ENCODE measurements around the gene TMEM219.
A peak's percentile ranks its signal among the peaks of the same experiment; 100 is the strongest.

Gene TMEM219, protein sequence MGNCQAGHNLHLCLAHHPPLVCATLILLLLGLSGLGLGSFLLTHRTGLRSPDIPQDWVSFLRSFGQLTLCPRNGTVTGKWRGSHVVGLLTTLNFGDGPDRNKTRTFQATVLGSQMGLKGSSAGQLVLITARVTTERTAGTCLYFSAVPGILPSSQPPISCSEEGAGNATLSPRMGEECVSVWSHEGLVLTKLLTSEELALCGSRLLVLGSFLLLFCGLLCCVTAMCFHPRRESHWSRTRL

DNA sequence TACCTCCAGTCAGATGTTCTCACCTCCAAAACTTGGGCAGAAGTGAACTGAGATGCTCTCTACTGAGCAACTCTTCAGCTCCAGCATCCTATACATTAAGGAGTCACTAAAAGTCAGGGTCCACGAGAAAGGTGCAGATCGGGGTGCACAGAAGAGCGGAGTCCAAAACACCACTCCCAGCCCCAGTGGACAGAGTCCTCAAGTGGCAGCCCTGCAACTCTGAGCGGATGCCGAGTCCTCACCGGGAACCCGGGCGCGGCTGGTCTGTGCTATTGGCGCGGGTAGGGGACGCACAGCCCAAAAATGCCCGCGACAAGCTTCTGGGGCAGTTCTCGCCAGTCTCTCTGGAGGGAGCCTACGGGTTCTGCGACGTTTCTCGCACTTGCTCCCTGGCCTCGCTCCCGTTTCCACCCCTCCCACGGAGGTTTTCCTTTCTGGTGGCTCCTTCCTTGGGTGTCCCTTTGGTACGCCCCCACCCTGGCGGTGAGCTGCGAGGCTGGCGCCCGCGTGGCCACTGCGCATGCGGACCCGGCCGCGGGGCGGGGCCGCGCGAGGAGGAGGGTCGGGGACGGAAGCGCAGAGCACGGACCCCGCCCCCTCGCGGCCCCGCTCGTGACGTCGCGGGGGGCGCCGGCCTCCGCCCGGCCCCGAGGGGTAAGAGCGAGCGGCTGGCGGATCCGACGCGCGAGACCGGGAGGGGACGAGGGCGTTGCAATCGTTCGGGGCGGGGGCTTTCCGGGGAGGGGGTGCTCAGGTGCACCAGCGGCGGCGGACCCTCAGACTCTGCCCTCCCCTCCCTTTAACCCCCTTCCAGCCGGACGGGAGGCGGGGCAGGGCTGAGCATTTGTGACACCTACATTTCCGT lies at the start of gene TMEM219:
TSS of gene TMEM219 (plus strand) at position 601 of the 865 bp plus-strand sequence. CDS start 1,065 bp downstream, outside the sequence.
- TF ChIP-seq, protein P1, sequence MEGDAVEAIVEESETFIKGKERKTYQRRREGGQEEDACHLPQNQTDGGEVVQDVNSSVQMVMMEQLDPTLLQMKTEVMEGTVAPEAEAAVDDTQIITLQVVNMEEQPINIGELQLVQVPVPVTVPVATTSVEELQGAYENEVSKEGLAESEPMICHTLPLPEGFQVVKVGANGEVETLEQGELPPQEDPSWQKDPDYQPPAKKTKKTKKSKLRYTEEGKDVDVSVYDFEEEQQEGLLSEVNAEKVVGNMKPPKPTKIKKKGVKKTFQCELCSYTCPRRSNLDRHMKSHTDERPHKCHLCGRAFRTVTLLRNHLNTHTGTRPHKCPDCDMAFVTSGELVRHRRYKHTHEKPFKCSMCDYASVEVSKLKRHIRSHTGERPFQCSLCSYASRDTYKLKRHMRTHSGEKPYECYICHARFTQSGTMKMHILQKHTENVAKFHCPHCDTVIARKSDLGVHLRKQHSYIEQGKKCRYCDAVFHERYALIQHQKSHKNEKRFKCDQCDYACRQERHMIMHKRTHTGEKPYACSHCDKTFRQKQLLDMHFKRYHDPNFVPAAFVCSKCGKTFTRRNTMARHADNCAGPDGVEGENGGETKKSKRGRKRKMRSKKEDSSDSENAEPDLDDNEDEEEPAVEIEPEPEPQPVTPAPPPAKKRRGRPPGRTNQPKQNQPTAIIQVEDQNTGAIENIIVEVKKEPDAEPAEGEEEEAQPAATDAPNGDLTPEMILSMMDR (IDR thresholded peaks at IDR 0.05; ENCODE audit: poor library complexity, severe bottlenecking): peak; percentile 35
- Histone ChIP-seq H3K27ac (ENCODE audit: poor library complexity, severe bottlenecking) (peak within 1 kb of the TSS; percentile 57), H3K9me3 (ENCODE audit: severe bottlenecking) (no peaks in the 10 kb centered on the region), H3K27me3 (ENCODE audit: insufficient read depth, poor library complexity, severe bottlenecking) (no peaks in the 10 kb centered on the region), H3K4me3 (ENCODE audit: severe bottlenecking) (peak within 1 kb of the TSS; percentile 53), H3K4me1 (ENCODE audit: insufficient read depth, poor library complexity, severe bottlenecking) (peaks cover 5% of the 10 kb centered on the region), H3K36me3 (ENCODE audit: low read depth) (peaks cover 14% of the 10 kb centered on the region)
- ATAC-seq (ENCODE audit: low read depth) (peak; percentile 88), DNase-seq (ENCODE audit: low spot score) (peak; percentile 78)

DNA sequence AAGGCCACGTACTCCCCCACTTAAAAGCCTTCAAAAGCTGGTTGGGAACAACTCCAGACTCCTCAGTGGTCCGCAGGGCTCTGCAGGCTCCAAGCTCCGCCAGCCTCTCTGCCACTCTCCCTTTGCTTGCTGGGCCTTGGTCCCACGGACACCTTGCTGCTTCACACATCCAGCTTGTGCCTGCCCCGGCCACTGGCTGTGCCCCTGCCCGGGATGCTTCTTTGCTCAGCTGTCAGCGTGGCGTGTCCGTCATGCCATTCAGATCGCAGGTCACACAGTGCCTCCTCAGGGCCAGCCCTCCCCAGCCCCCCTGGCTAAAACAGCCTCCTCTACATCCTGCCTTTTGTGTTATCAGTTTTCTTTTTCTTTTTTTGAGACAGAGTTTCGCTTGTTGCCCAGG lies 49.8 kb upstream of the TMEM219 start:
- ATAC-seq (ENCODE audit: low read depth) (peak; percentile 10; the same call in 1 of the 3 replicates), DNase-seq (ENCODE audit: low spot score) (no peak)
- Histone ChIP-seq H3K36me3 (ENCODE audit: low read depth) (peaks cover under 1% of the 10 kb centered on the region; the same call in 1 of the 2 replicates), H3K9me3 (ENCODE audit: severe bottlenecking) (no peaks in the 10 kb centered on the region), H3K27ac (ENCODE audit: poor library complexity, severe bottlenecking) (no peak overlapping the region), H3K27me3 (ENCODE audit: insufficient read depth, poor library complexity, severe bottlenecking) (no peaks in the 10 kb centered on the region), H3K4me1 (ENCODE audit: insufficient read depth, poor library complexity, severe bottlenecking) (no peaks in the 10 kb centered on the region), H3K4me3 (ENCODE audit: severe bottlenecking) (no peak overlapping the region)
- TF ChIP-seq, protein P1 (IDR thresholded peaks at IDR 0.05; ENCODE audit: poor library complexity, severe bottlenecking): no peak

DNA sequence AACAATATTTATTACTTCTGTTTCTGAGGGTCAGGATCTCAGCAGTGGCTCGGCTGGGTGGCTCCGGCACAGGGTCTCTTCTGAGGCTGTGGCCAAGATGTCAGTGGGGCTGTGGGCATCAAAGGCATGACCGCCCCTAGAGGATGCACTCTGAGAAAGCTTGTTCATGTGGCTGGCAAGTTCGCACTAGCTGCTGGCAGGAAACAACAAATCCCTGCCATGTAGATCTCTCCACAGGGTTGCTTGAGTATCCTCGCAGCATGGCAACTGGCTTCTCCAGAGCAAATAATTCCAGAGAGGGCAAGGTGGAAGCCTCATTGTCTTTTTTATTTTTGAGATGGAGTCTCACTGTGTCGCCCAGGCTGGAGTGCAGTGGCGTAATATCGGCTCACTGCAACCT lies 48.4 kb upstream of the TMEM219 start:
- no peaks in the 10 kb centered on the region for H3K9me3 ChIP-seq (ENCODE audit: severe bottlenecking)
- ATAC-seq (ENCODE audit: low read depth) (no peak), DNase-seq (ENCODE audit: low spot score) (no peak)
- H3K27me3 ChIP-seq (ENCODE audit: insufficient read depth, poor library complexity, severe bottlenecking): no peaks in the 10 kb centered on the region
- H3K27ac ChIP-seq (ENCODE audit: poor library complexity, severe bottlenecking): no peak overlapping the region
- peaks cover 15% of the 10 kb centered on the region for H3K36me3 ChIP-seq (ENCODE audit: low read depth)
- no peak overlapping the region for H3K4me3 ChIP-seq (ENCODE audit: severe bottlenecking)
- no peaks in the 10 kb centered on the region for H3K4me1 ChIP-seq (ENCODE audit: insufficient read depth, poor library complexity, severe bottlenecking)
- TF ChIP-seq, protein P1 (IDR thresholded peaks at IDR 0.05; ENCODE audit: poor library complexity, severe bottlenecking): no peak

DNA sequence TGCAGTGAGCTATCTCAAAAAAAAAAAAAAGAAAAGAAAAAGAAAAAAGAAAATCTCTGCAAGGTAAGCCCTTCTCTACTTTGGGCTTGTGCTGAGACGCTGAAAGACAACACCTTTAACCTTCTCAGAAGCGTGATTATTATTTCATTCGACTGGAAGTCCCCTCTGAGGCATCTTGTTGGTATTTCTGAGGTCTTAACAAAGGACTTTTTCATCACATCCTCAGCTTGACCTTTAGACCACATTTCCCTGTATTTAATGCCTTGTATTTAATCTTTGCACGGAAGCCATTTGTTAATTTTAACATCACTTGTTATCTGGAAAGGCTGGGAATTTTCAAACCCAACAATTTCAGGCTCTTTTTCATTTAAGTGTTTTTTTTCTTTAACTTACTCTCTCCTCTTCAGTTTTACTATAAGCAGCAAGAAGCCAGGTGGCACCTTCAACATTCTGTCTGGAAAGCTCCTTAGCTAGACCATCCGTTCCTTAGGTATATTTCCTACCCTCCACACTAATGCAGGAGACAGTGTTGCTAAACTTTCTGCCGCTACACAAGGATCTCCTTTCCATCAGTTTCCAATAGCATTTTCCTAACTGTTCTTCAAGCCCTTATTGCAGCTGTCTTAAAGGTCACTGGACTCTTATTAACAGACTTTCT lies 46.2 kb upstream of the TMEM219 start:
- no peaks in the 10 kb centered on the region for H3K4me1 ChIP-seq (ENCODE audit: insufficient read depth, poor library complexity, severe bottlenecking)
- DNase-seq (ENCODE audit: low spot score): no peak
- no peaks in the 10 kb centered on the region for H3K27me3 ChIP-seq (ENCODE audit: insufficient read depth, poor library complexity, severe bottlenecking)
- no peak overlapping the region for H3K27ac ChIP-seq (ENCODE audit: poor library complexity, severe bottlenecking)
- ATAC-seq (ENCODE audit: low read depth): no peak
- H3K36me3 ChIP-seq (ENCODE audit: low read depth): peaks cover 37% of the 10 kb centered on the region
- no peaks in the 10 kb centered on the region for H3K9me3 ChIP-seq (ENCODE audit: severe bottlenecking)
- TF ChIP-seq, protein P1 (IDR thresholded peaks at IDR 0.05; ENCODE audit: poor library complexity, severe bottlenecking): no peak
- H3K4me3 ChIP-seq (ENCODE audit: severe bottlenecking): no peak overlapping the region

Data from RWPE2 (cell line).